ENCODE data around the gene NSMCE1. TPM values are rescaled to one million over a fixed set of nuclear protein-coding genes. Genes with fewer than 3 reads are reported as not detected.

The NSMCE1 gene
- total and polyA plus RNA-seq, 2 of the 8 experiments (the other 6 are each of a cell fraction or from before 2014, with no cell fraction given), result 8.1 to 16.6 TPM

DNA sequence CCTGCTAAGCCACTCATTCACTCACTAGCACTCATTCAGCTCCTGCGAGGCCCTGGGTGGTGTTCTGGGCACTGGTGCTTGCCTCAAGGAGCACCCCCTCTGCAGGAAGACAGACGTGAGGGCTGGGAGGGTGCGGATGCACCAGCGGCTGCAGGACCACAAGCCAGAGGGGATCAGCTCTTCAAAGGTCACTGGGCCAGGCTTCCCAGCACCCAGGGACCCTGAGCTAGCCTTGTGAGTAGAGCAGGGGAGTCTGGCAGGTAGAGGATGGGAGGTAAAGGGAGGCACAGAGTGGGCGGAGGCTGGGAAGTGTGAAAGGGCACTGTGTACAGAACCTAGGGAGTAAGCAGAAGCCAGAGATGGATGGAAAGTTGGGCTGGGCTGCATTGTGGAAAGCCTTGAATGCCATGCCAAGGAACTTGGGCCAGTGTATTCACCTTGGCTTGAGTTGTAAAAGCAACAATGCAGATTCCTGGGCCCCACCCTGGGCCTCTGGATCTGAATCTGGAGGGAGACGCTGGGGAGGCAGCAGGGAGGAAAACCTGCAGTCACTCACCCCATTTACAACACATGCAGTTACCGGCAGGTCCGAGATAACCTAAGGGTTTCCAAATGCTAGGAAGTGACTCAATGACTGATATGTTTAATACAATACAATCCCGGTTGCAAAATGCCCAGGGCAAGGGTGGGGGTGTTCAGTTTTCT is 46.9 kb upstream of the NSMCE1 start:
- FAIRE-seq (no peak), DNase-seq (ENCODE audit: low read depth in 1 of 2, low spot score in 2 of 2) (peak in 1 of 2 experiments; percentile 60)
- no peaks in the 10 kb centered on the region for H3K36me3 ChIP-seq (ENCODE audit: control insufficient read depth in 2 of 4, insufficient read depth in 4 of 4, low read length in 3 of 4)
- H2BK20ac ChIP-seq (ENCODE audit: low read length), result no peak overlapping the region
- peaks cover 8 to 20% (median 10%) of the 10 kb centered on the region in 4 experiments for H3K4me1 ChIP-seq (replicated peaks in 1 of 4; ENCODE audit: control insufficient read depth in 3 of 4, insufficient read depth in 4 of 4, low read length in 3 of 4)
- H3K9ac ChIP-seq (replicated peaks in 1 of 4; ENCODE audit: extremely low read depth in 1 of 4, low read depth in 3 of 4, low read length in 3 of 4), result no peak overlapping the region
- H3K27ac ChIP-seq (ENCODE audit: low read depth, low read length), result no peak overlapping the region
- no peak overlapping the region for H2BK120ac ChIP-seq (replicated peaks; ENCODE audit: low read depth, low read length)
- WGBS, 2 experiments (ENCODE audit: extremely low coverage in 1 of 2, insufficient coverage in 1 of 2, insufficient read length in 1 of 2, insufficient replicate concordance in 2 of 2, low coverage in 1 of 2, low lambda C conversion rate in 2 of 2, missing lambda C conversion rate in 1 of 2), result 72% methylated on average over 9 of the region's 9 CpGs; no CpG with 5 or more reads in 1 of the 2 experiments
- H4K20me1 ChIP-seq (replicated peaks in 1 of 2; ENCODE audit: control insufficient read depth in 1 of 2, insufficient read depth in 2 of 2, low read length in 2 of 2), result peaks cover 4 to 5% of the 10 kb centered on the region in 2 experiments
- H2BK12ac ChIP-seq (ENCODE audit: low read depth, low read length), result no peak overlapping the region; the same call in 1 of the 2 replicates
- H4K91ac ChIP-seq (replicated peaks; ENCODE audit: insufficient read length, low read length), result peak overlapping the region; percentile 15
- H2AK5ac ChIP-seq (ENCODE audit: low read depth, low read length), result peak overlapping the region; percentile 48; the same call in 1 of the 2 replicates
- no peak overlapping the region for H3K56ac ChIP-seq (replicated peaks; ENCODE audit: insufficient read length, low read depth, low read length)
- POLR2A ChIA-PET (ENCODE audit: partially characterized antibody), result no interaction called here
- peaks cover 10% of the 10 kb centered on the region; the same call in 1 of the 2 replicates for H3K23me2 ChIP-seq (ENCODE audit: low read depth, low read length)
- peaks cover 0 to 3% (median 2%) of the 10 kb centered on the region in 4 experiments; a peak in 3 of 7 replicates for H3K27me3 ChIP-seq (replicated peaks in 1 of 4; ENCODE audit: control insufficient read depth in 3 of 4, extremely low read depth in 1 of 4, insufficient read depth in 3 of 4, low read length in 3 of 4)
- no peak overlapping the region for H4K5ac ChIP-seq (ENCODE audit: insufficient read length, low read depth, low read length)
- H2BK15ac ChIP-seq (ENCODE audit: low read length), result no peak overlapping the region
- no peak overlapping the region for H3K14ac ChIP-seq (ENCODE audit: insufficient read length)
- peak overlapping the region; percentile 42 to 60 for H3K4me2 ChIP-seq (ENCODE audit: insufficient read depth in 1 of 2, low read depth in 2 of 2, low read length in 2 of 2)
- no peak overlapping the region; the same call in 1 of the 2 replicates for H4K8ac ChIP-seq (ENCODE audit: extremely low read depth, insufficient read depth, low read length)
- H3K9me3 ChIP-seq (ENCODE audit: insufficient read depth in 2 of 2, low read depth in 1 of 2, low read length in 1 of 2), result no peaks in the 10 kb centered on the region
- no peak overlapping the region for H2AFZ ChIP-seq (ENCODE audit: low read length)
- H3K4me3 ChIP-seq (ENCODE audit: extremely low read depth in 1 of 4, insufficient read depth in 2 of 4, low read depth in 3 of 4, low read length in 4 of 4), result peak overlapping the region in 1 of 4 experiments; percentile 3; a peak in 1 of 8 replicates
- no peak overlapping the region for H3K18ac ChIP-seq (ENCODE audit: extremely low read depth, low read length)
- H2BK5ac ChIP-seq (ENCODE audit: low read depth, low read length), result no peak overlapping the region
- H3K23ac ChIP-seq (ENCODE audit: insufficient read length), result no peak overlapping the region
- CTCF ChIA-PET (ENCODE audit: partially characterized antibody), result interaction anchor here (0.9 to 3.9 kb wide), 4 partner anchors 19 to 91 kb away, joined by 3 to 22 read pairs (median 4); no protein-coding TSS in a partner anchor
- TF ChIP-seq MAX (IDR thresholded peaks at IDR 0.05), result no peak
- TF ChIP-seq, protein P1, sequence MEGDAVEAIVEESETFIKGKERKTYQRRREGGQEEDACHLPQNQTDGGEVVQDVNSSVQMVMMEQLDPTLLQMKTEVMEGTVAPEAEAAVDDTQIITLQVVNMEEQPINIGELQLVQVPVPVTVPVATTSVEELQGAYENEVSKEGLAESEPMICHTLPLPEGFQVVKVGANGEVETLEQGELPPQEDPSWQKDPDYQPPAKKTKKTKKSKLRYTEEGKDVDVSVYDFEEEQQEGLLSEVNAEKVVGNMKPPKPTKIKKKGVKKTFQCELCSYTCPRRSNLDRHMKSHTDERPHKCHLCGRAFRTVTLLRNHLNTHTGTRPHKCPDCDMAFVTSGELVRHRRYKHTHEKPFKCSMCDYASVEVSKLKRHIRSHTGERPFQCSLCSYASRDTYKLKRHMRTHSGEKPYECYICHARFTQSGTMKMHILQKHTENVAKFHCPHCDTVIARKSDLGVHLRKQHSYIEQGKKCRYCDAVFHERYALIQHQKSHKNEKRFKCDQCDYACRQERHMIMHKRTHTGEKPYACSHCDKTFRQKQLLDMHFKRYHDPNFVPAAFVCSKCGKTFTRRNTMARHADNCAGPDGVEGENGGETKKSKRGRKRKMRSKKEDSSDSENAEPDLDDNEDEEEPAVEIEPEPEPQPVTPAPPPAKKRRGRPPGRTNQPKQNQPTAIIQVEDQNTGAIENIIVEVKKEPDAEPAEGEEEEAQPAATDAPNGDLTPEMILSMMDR (IDR thresholded peaks at IDR 0.05; ENCODE audit: control extremely low read depth in 1 of 3, insufficient read depth in 1 of 3, low read depth in 1 of 3, low read length in 3 of 3), result peak in 2 of 3 experiments; percentile 8 to 21; a peak in 2 of 4 replicates
- H3K4ac ChIP-seq (replicated peaks; ENCODE audit: insufficient read length, low read depth, low read length), result no peak overlapping the region
- peaks cover 15% of the 10 kb centered on the region for H3K79me1 ChIP-seq (ENCODE audit: low read depth, low read length)
- peaks cover 0 to 38% of the 10 kb centered on the region in 2 experiments; a peak in 3 of 4 replicates for H3K79me2 ChIP-seq (ENCODE audit: control insufficient read depth in 1 of 2, insufficient read depth in 2 of 2, low read length in 2 of 2)

Data from H1 (cell line).